Liver (tissue), 9 donors: ENCODE measurements around the gene KCNJ5. TPM values are rescaled to one million over a fixed set of nuclear protein-coding genes. Genes with fewer than 3 reads are reported as not detected.

ENCODE experiments used
- DNase-seq: peaks from one replicate; pipeline ENCODE4 v3.0.0-alpha.2; 2017; ENCODE audit warnings: low spot score
- H3K27ac ChIP-seq, 2 donors: one replicate each; pipeline ENCODE4 v1.7.0; 2013; ENCODE audit warnings: inconsistent platforms in 2 of 2, low read length in 2 of 2, control low read depth in 1 of 2, low read depth in 1 of 2, mild to moderate bottlenecking in 1 of 2
- H3K27me3 ChIP-seq, 4 donors: one replicate each; pipeline versions ENCODE4 v1.6.1 to v1.7.0; 2013; ENCODE audit warnings: low read length in 3 of 4, inconsistent platforms in 1 of 4, mild to moderate bottlenecking in 1 of 4, moderate library complexity in 1 of 4; ENCODE audit not compliant: control insufficient read depth in 4 of 4, insufficient read depth in 4 of 4
- H3K36me3 ChIP-seq, 4 donors: one replicate each; pipeline versions ENCODE4 v1.6.1 to v1.7.0; 2013; ENCODE audit warnings: low read length in 3 of 4, mild to moderate bottlenecking in 3 of 4, low read depth in 1 of 4, moderate library complexity in 1 of 4; ENCODE audit not compliant: control insufficient read depth in 4 of 4, insufficient read depth in 3 of 4
- H3K4me1 ChIP-seq, 4 donors: one replicate each; pipeline versions ENCODE4 v1.6.1 to v1.7.0; 2013; ENCODE audit warnings: low read length in 3 of 4, mild to moderate bottlenecking in 3 of 4, moderate library complexity in 1 of 4; ENCODE audit not compliant: control insufficient read depth in 4 of 4, insufficient read depth in 4 of 4
- H3K4me3 ChIP-seq, 3 donors: one replicate each; pipeline versions ENCODE4 v1.6.1 to v1.7.0; 2013; ENCODE audit warnings: low read length in 3 of 3, control low read depth in 1 of 3, low read depth in 1 of 3, mild to moderate bottlenecking in 1 of 3
- H3K9ac ChIP-seq, 2 donors: one replicate each; pipeline ENCODE4 v1.7.0; 2013; ENCODE audit warnings: low read length in 2 of 2, mild to moderate bottlenecking in 2 of 2, moderate library complexity in 2 of 2, control low read depth in 1 of 2, low read depth in 1 of 2
- H3K9me3 ChIP-seq, 4 donors: one replicate each; pipeline versions ENCODE4 v1.6.1 to v1.7.0; 2013; ENCODE audit warnings: low read length in 3 of 4; ENCODE audit not compliant: control insufficient read depth in 4 of 4
- EGR1 ChIP-seq, 2 donors: IDR thresholded peaks; 2 replicates each; pipeline ENCODE4 v1.6.1; 2016 to 2018; ENCODE audit warnings: antibody characterized with exemption in 2 of 2, low read depth in 2 of 2
- FOXA1 ChIP-seq: IDR thresholded peaks from 2 replicates; pipeline ENCODE4 v1.6.1; 2016; ENCODE audit warnings: antibody characterized with exemption
- FOXA2 ChIP-seq: IDR thresholded peaks from 2 replicates; pipeline ENCODE4 v1.6.1; 2016; ENCODE audit warnings: antibody characterized with exemption
- GABPA ChIP-seq, 2 donors: IDR thresholded peaks in 1 of 2; conservative IDR thresholded peaks in 1 of 2; 2 replicates each; pipeline ENCODE4 v1.6.1; 2016; ENCODE audit warnings: antibody characterized with exemption in 2 of 2, mild to moderate bottlenecking in 1 of 2, moderate library complexity in 1 of 2
- HNF4A ChIP-seq, 2 donors: conservative IDR thresholded peaks; 2 replicates each; pipeline ENCODE4 v1.6.1; 2016; ENCODE audit warnings: antibody characterized with exemption in 2 of 2, mild to moderate bottlenecking in 2 of 2
- HNF4G ChIP-seq: IDR thresholded peaks from 2 replicates; pipeline ENCODE4 v1.6.1; 2016; ENCODE audit warnings: antibody characterized with exemption
- JUND ChIP-seq, 2 donors: IDR thresholded peaks; 2 replicates each; pipeline ENCODE4 v1.6.1; 2016; ENCODE audit warnings: antibody characterized with exemption in 2 of 2
- NR2F2 ChIP-seq: IDR thresholded peaks from 2 replicates; pipeline ENCODE4 v1.6.1; 2016; ENCODE audit warnings: antibody characterized with exemption
- RAD21 ChIP-seq, 2 donors: IDR thresholded peaks; 2 replicates each; pipeline ENCODE4 v1.6.1; 2016; ENCODE audit warnings: antibody characterized with exemption in 2 of 2, mild to moderate bottlenecking in 2 of 2
- RXRA ChIP-seq, 2 donors: IDR thresholded peaks; 2 replicates each; pipeline ENCODE4 v1.6.1; 2017 to 2018; ENCODE audit warnings: antibody characterized with exemption in 2 of 2, mild to moderate bottlenecking in 1 of 2
- SP1 ChIP-seq: IDR thresholded peaks from 2 replicates; pipeline ENCODE4 v1.6.1; 2018; ENCODE audit warnings: antibody characterized with exemption, mild to moderate bottlenecking
- TAF1 ChIP-seq: conservative IDR thresholded peaks from 2 replicates; pipeline ENCODE4 v1.6.1; 2016; ENCODE audit warnings: antibody characterized with exemption, mild to moderate bottlenecking
- YY1 ChIP-seq: IDR thresholded peaks from 2 replicates; pipeline ENCODE4 v1.6.1; 2016; ENCODE audit warnings: antibody characterized with exemption, mild to moderate bottlenecking
- WGBS: extraction: QIAGEN DNeasy Blood & Tissue Kit; methylation state at CpG from one replicate; pipeline ENCODE4 v1.1.7; 2013; 5-methylcytosine and 5-hydroxymethylcytosine counted together
- polyA plus RNA-seq, 2 donors: library from polyadenylated mRNA; stranded (reverse) in 1 of 2; unstranded in 1 of 2; fragments of 200-250 nt in 1 of 2; fragments of >200 nt in 1 of 2; fragmentation: Nextera tagmentation in 1 of 2; extraction: Ambion mirVana in 1 of 2; gene quantifications; one replicate each; pipeline versions ENCODE4 v1.2.1 to v1.2.3, GENCODE V29; 2013 to 2015
- total RNA-seq, 2 donors: library from RNA; depleted of rRNA; stranded (reverse); fragments of >200 nt; gene quantifications; one replicate each; pipeline ENCODE4 v1.2.3, GENCODE V29; 2014
- TF ChIP-seq, protein P1 (sequence below): IDR thresholded peaks from 2 replicates; pipeline ENCODE4 v1.6.1; 2016; ENCODE audit warnings: antibody characterized with exemption
- TF ChIP-seq, protein P2 (sequence below): fragments of 150-350 bp; IDR thresholded peaks from 2 replicates; pipeline ENCODE4 v1.5.1; 2017; ENCODE audit warnings: improper control_type of control experiment, low read depth, low read length; ENCODE audit not compliant: missing input control
- TF ChIP-seq, protein P3 (sequence below): IDR thresholded peaks from 2 replicates; pipeline ENCODE4 v1.6.1; 2016; ENCODE audit warnings: antibody characterized with exemption
- donor health status: healthy.
- donor health status: healthy.
- donor health status: healthy.
- donor health status: healthy.
- donor health status: healthy.

KCNJ5 gene
- total and polyA plus RNA-seq, 4 donors = 0.04 to 0.08 (median 0.06) TPM

DNA sequence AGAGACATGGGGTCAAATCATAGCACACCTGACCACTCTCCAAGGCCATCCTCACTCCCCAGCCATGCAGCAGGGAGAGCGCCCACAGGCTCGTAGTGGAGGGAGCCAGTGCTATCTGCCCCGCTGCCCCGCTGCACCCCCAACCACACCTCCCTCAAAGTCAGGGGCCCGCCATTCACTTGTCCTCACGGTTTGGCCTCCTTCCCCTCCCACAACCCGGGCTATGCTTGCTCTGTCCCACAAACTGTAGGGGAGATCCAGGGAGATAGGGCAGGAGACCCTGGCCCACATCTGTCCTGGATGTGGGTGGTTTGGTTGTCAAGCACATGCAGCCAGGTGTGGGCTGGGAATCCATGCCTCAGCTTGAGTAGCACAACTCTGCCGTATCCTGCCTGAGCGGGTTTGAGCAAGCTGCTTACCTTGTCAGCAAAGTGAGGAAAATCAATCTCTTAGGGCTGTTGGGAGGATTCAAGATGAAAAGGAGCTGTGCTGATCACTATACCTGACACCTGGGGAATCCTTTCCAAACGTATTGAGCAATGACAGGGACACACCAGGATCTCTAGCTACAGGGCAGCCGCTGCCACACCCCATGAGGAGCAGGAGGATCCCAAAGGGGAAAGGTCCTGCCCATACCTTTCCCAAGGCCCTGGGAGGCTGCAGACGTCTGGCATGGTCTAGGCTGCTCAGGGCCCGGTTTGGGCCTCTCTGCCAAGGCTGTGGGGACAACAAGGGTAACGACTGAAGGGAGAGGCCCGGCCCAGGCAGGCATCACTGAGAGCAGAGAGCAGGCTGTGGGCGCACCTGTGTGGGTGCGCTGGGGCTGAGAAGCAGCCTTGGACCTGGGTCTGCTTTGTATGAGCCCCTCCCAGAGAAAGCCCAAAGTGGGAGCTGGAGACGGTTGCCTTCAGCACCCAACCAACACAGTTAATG is 23.3 kb downstream of the KCNJ5 start:
- Histone ChIP-seq H3K36me3 (no peaks in the 10 kb centered on the region), H3K4me3 (no peak overlapping the region), H3K4me1 (no peaks in the 10 kb centered on the region), H3K9me3 (no peaks in the 10 kb centered on the region), H3K27ac (no peak overlapping the region), H3K9ac (no peak overlapping the region), H3K27me3 (no peaks in the 10 kb centered on the region)
- no peak for TF ChIP-seq EGR1 (IDR thresholded peaks at IDR 0.05; ENCODE audit: low read depth in 2 of 2)
- no peak for TF ChIP-seq SP1
- no peak for TF ChIP-seq NR2F2
- no peak for TF ChIP-seq TAF1
- TF ChIP-seq HNF4A (conservative IDR thresholded peaks at IDR 0.05) = no peak
- TF ChIP-seq HNF4G = no peak
- TF ChIP-seq GABPA (IDR thresholded peaks at IDR 0.05 in 1 of 2, conservative IDR thresholded peaks at IDR 0.05 in 1 of 2) = no peak
- TF ChIP-seq JUND (IDR thresholded peaks at IDR 0.05) = no peak
- no peak for TF ChIP-seq RAD21 (IDR thresholded peaks at IDR 0.05)
- TF ChIP-seq, protein P1, sequence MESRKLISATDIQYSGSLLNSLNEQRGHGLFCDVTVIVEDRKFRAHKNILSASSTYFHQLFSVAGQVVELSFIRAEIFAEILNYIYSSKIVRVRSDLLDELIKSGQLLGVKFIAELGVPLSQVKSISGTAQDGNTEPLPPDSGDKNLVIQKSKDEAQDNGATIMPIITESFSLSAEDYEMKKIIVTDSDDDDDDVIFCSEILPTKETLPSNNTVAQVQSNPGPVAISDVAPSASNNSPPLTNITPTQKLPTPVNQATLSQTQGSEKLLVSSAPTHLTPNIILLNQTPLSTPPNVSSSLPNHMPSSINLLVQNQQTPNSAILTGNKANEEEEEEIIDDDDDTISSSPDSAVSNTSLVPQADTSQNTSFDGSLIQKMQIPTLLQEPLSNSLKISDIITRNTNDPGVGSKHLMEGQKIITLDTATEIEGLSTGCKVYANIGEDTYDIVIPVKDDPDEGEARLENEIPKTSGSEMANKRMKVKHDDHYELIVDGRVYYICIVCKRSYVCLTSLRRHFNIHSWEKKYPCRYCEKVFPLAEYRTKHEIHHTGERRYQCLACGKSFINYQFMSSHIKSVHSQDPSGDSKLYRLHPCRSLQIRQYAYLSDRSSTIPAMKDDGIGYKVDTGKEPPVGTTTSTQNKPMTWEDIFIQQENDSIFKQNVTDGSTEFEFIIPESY = no peak
- TF ChIP-seq RXRA (IDR thresholded peaks at IDR 0.05) = no peak
- TF ChIP-seq FOXA2 = no peak
- no peak for TF ChIP-seq YY1
- TF ChIP-seq, protein P2, sequence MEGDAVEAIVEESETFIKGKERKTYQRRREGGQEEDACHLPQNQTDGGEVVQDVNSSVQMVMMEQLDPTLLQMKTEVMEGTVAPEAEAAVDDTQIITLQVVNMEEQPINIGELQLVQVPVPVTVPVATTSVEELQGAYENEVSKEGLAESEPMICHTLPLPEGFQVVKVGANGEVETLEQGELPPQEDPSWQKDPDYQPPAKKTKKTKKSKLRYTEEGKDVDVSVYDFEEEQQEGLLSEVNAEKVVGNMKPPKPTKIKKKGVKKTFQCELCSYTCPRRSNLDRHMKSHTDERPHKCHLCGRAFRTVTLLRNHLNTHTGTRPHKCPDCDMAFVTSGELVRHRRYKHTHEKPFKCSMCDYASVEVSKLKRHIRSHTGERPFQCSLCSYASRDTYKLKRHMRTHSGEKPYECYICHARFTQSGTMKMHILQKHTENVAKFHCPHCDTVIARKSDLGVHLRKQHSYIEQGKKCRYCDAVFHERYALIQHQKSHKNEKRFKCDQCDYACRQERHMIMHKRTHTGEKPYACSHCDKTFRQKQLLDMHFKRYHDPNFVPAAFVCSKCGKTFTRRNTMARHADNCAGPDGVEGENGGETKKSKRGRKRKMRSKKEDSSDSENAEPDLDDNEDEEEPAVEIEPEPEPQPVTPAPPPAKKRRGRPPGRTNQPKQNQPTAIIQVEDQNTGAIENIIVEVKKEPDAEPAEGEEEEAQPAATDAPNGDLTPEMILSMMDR = no peak
- TF ChIP-seq, protein P3, sequence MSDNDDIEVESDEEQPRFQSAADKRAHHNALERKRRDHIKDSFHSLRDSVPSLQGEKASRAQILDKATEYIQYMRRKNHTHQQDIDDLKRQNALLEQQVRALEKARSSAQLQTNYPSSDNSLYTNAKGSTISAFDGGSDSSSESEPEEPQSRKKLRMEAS = no peak
- no peak for TF ChIP-seq FOXA1
- DNase-seq = no peak
- 92% methylated on average over 18 of the region's 18 CpGs for WGBS

DNA sequence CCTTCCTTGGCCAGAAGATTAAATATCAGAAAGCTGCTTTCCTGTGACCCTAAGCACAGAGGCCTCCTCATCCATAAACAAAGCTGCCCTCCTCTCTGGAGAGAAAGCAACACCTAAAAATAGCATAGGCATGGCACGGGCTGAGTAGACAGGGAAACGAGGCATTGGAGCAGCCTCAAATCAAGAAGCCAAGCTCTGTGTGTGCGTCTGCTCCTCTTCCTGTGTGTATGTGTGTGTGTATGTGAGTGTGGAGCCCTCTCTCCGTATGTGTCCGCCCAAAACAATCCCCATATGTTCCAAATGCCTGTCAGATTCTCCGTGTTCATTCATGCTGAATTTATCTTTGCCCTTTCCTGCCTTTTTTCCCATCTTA is 24.0 kb downstream of the KCNJ5 start:
- no peak overlapping the region for H3K27ac ChIP-seq
- H3K4me3 ChIP-seq = no peak overlapping the region
- WGBS = 70% methylated on average over 6 of the region's 6 CpGs
- H3K27me3 ChIP-seq = peaks cover 0 to 3% (median 0%) of the 10 kb centered on the region in 4 donors
- no peaks in the 10 kb centered on the region for H3K4me1 ChIP-seq
- no peak for DNase-seq
- TF ChIP-seq HNF4A (conservative IDR thresholded peaks at IDR 0.05) = no peak
- TF ChIP-seq, protein P3 = no peak
- no peak for TF ChIP-seq FOXA1
- TF ChIP-seq RAD21 (IDR thresholded peaks at IDR 0.05) = no peak
- TF ChIP-seq FOXA2 = no peak
- TF ChIP-seq RXRA (IDR thresholded peaks at IDR 0.05) = no peak
- TF ChIP-seq, protein P2 = no peak
- no peaks in the 10 kb centered on the region for H3K9me3 ChIP-seq
- H3K36me3 ChIP-seq = no peaks in the 10 kb centered on the region
- no peak overlapping the region for H3K9ac ChIP-seq
